OCI-LY3 (cell line): ENCODE measurements around the gene ARMCX6.

Experiments used
- H2AFZ ChIP-seq: fragments of 200-600, 300-600 bp; shearing (Covaris generic); 2 replicates; pipeline ENCODE4 v1.6.0; 2014; ENCODE audit warnings: antibody characterized with exemption, low read depth, low read length
- H3K27ac ChIP-seq: fragments of 200-600, 300-600 bp; sonication (generic); 2 replicates; pipeline ENCODE4 v1.5.1; 2014; ENCODE audit warnings: mild to moderate bottlenecking, low read length, moderate library complexity, mixed read lengths
- H3K27me3 ChIP-seq: fragments of 200-600, 300-600 bp; sonication (generic); 2 replicates; pipeline ENCODE4 v1.6.1; 2014; ENCODE audit warnings: low read depth, low read length, mixed read lengths
- H3K36me3 ChIP-seq: fragments of 200-600, 300-600 bp; sonication (generic); replicated peaks from 2 replicates; pipeline ENCODE3; 2014; ENCODE audit warnings: low read depth, low read length, mixed read lengths
- H3K4me1 ChIP-seq: fragments of 300-600, 200-600 bp; sonication (generic); 2 replicates; pipeline ENCODE4 v1.6.1; 2014; ENCODE audit warnings: low read length, mixed read lengths
- H3K4me2 ChIP-seq: fragments of 200-600, 300-600 bp; sonication (generic); 2 replicates; pipeline ENCODE4 v1.6.1; 2014; ENCODE audit warnings: low read length, mixed read lengths
- H3K4me3 ChIP-seq: fragments of 300-600, 200-600 bp; sonication (generic); 2 replicates; pipeline ENCODE4 v1.5.1; 2014; ENCODE audit warnings: antibody characterized with exemption, mild to moderate bottlenecking, low read length, moderate library complexity
- H3K79me2 ChIP-seq: fragments of 300-600, 200-600 bp; shearing (Covaris generic); 2 replicates; pipeline ENCODE4 v1.6.1; 2014; ENCODE audit warnings: mild to moderate bottlenecking, low read length, mixed read lengths
- H3K9ac ChIP-seq: fragments of 300-600, 200-600 bp; shearing (Covaris generic); 2 replicates; pipeline ENCODE4 v1.6.0; 2014; ENCODE audit warnings: mild to moderate bottlenecking, low read length, moderate library complexity
- H3K9me3 ChIP-seq: fragments of 200-600, 300-600 bp; shearing (Covaris generic); 2 replicates; pipeline ENCODE4 v1.6.1; 2014; ENCODE audit warnings: low read length, mixed read lengths; ENCODE audit not compliant: insufficient read depth
- H4K20me1 ChIP-seq: fragments of 200-600, 300-600 bp; sonication (generic); 2 replicates; pipeline ENCODE4 v1.6.1; 2016; ENCODE audit warnings: low read length, mixed read lengths; ENCODE audit not compliant: insufficient read depth
- CTCF ChIP-seq: fragments of 200-600, 300-600 bp; sonication (generic); IDR thresholded peaks from 2 replicates; pipeline ENCODE4 v1.5.1; 2014; ENCODE audit warnings: antibody characterized with exemption, low read length, low read depth
- EZH2phosphoT487 ChIP-seq: fragments of 200-600 bp; shearing (Covaris generic); IDR thresholded peaks from 2 replicates; pipeline ENCODE4 v1.6.1; 2018; ENCODE audit warnings: antibody characterized with exemption, mixed run types, low read depth

The ARMCX6 gene

GRCh38 chrX:101639583-101639982 lies 21.8 kb upstream of the ARMCX6 start:
- Histone ChIP-seq H3K4me1 (no peaks in the 10 kb centered on the region), H3K4me3 (no peak overlapping the region), H3K79me2 (no peaks in the 10 kb centered on the region), H3K27ac (no peak overlapping the region), H2AFZ (no peak overlapping the region), H3K4me2 (no peak overlapping the region), H4K20me1 (no peaks in the 10 kb centered on the region), H3K9ac (no peak overlapping the region), H3K36me3 (no peaks in the 10 kb centered on the region), H3K27me3 (no peaks in the 10 kb centered on the region), H3K9me3 (no peaks in the 10 kb centered on the region)
- no peak for TF ChIP-seq CTCF
- TF ChIP-seq EZH2phosphoT487, result no peak

DNA sequence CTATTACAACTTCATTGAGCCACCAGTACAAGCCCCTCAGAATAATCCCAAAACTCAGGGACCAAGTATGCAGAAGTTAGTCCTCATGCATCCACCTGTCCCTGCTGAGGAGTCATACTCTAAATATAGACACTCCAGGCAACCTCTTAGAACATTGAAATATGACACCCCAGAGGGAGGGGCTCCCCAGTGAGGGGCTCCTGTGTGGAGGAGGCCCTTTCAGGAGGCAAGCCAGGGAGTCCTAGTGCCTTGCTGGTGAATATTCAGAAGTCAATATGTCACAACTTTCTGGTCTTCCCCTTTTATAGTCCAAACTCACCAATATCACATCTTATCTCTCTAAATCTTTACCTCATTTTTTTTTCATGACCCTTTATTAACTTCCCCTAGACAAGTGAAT lies 1.6 kb upstream of the ARMCX6 start:
- H3K27me3 ChIP-seq, result no peaks in the 10 kb centered on the region
- H3K4me2 ChIP-seq, result no peak overlapping the region
- no peak overlapping the region for H3K4me3 ChIP-seq
- H3K27ac ChIP-seq, result no peak overlapping the region
- TF ChIP-seq CTCF, result no peak
- TF ChIP-seq EZH2phosphoT487, result no peak
- H3K79me2 ChIP-seq, result peaks cover 34% of the 10 kb centered on the region
- H3K9ac ChIP-seq, result no peak overlapping the region
- peaks cover 33% of the 10 kb centered on the region for H3K4me1 ChIP-seq
- peaks cover 5% of the 10 kb centered on the region; the same call in 1 of the 2 replicates for H4K20me1 ChIP-seq
- no peaks in the 10 kb centered on the region for H3K9me3 ChIP-seq
- H3K36me3 ChIP-seq, result peaks cover 6% of the 10 kb centered on the region
- H2AFZ ChIP-seq, result no peak overlapping the region

- no peak overlapping the region for H3K4me2 ChIP-seq
- no peaks in the 10 kb centered on the region for H3K36me3 ChIP-seq
- no peaks in the 10 kb centered on the region for H4K20me1 ChIP-seq
- H3K4me3 ChIP-seq, result no peak overlapping the region
- H3K27ac ChIP-seq, result no peak overlapping the region
- no peak overlapping the region for H3K9ac ChIP-seq
- no peaks in the 10 kb centered on the region for H3K9me3 ChIP-seq
- H3K27me3 ChIP-seq, result no peaks in the 10 kb centered on the region
- H3K4me1 ChIP-seq, result no peaks in the 10 kb centered on the region
- H2AFZ ChIP-seq, result no peak overlapping the region
- no peaks in the 10 kb centered on the region for H3K79me2 ChIP-seq
- TF ChIP-seq CTCF (no peak), EZH2phosphoT487 (no peak)
Measured at GRCh38 chrX:101605728-101606127, 12.1 kb downstream of the ARMCX6 start.

- no peak overlapping the region for H3K9ac ChIP-seq
- no peaks in the 10 kb centered on the region for H3K4me1 ChIP-seq
- no peaks in the 10 kb centered on the region for H3K27me3 ChIP-seq
- H3K9me3 ChIP-seq, result no peaks in the 10 kb centered on the region
- H3K4me2 ChIP-seq, result no peak overlapping the region
- H3K27ac ChIP-seq, result no peak overlapping the region
- H3K79me2 ChIP-seq, result no peaks in the 10 kb centered on the region
- TF ChIP-seq CTCF (no peak), EZH2phosphoT487 (no peak)
- H3K4me3 ChIP-seq, result no peak overlapping the region
- H4K20me1 ChIP-seq, result no peaks in the 10 kb centered on the region
- H2AFZ ChIP-seq, result no peak overlapping the region
- H3K36me3 ChIP-seq, result no peaks in the 10 kb centered on the region
Measured at GRCh38 chrX:101605146-101605545, 12.7 kb downstream of the ARMCX6 start.
